ENCODE data around the gene KIR3DL1. TPM values are rescaled to one million over a fixed set of nuclear protein-coding genes. Genes with fewer than 3 reads are reported as not detected.
"Not testable (repeated sequence)": the region's sequence is repeated elsewhere in the genome, so short reads cannot be mapped to it uniquely, and the experiment has no call there.

Gene KIR3DL1
- total RNA-seq, 6 experiments from 2014 or later = 0.12 TPM; not detected in 5

- TF ChIP-seq POLR2A (IDR thresholded peaks at IDR 0.05) (no peak), CTCF (IDR thresholded peaks at IDR 0.05) (no peak)
- ATAC-seq (no peak), DNase-seq (no peak)
- Histone ChIP-seq H3K4me1 (no peaks in the 10 kb centered on the region), H3K4me3 (no peak overlapping the region), H3K9me3 (no peaks in the 10 kb centered on the region), H3K27ac (no peak overlapping the region), H3K27me3 (no peaks in the 10 kb centered on the region), H3K36me3 (no peaks in the 10 kb centered on the region)
- intact Hi-C loops (cut with DNase I) = no loop called here
- 35% methylated on average over 2 of the region's 2 CpGs for WGBS (ENCODE audit: insufficient coverage, low coverage, low lambda C conversion rate, missing lambda C conversion rate)
These were observed 9.8 kb upstream of the KIR3DL1 start for GRCh38 chr19:54806516-54806838.

GRCh38 chr19:54814571-54814970 lies 1.7 kb upstream of the KIR3DL1 start:
- intact Hi-C loops (cut with DNase I); H3K36me3 ChIP-seq; ATAC-seq; DNase-seq; H3K4me3 ChIP-seq; H3K27me3 ChIP-seq; H3K9me3 ChIP-seq; H3K4me1 ChIP-seq; H3K27ac ChIP-seq: not testable (repeated sequence)
- WGBS (ENCODE audit: insufficient coverage, low coverage, low lambda C conversion rate, missing lambda C conversion rate) = 42% methylated on average over 3 of the region's 3 CpGs

GRCh38 chr19:54817670-54818536 lies 1.6 kb downstream of the KIR3DL1 start:
- Histone ChIP-seq H3K4me3 (no peak overlapping the region), H3K36me3 (no peaks in the 10 kb centered on the region), H3K9me3 (no peaks in the 10 kb centered on the region), H3K4me1 (no peaks in the 10 kb centered on the region), H3K27me3 (no peaks in the 10 kb centered on the region), H3K27ac (no peak overlapping the region)
- TF ChIP-seq POLR2A (IDR thresholded peaks at IDR 0.05) = no peak
- no peak for TF ChIP-seq CTCF (IDR thresholded peaks at IDR 0.05)
- 57% methylated on average over 8 of the region's 15 CpGs for WGBS (ENCODE audit: insufficient coverage, low coverage, low lambda C conversion rate, missing lambda C conversion rate)
- intact Hi-C loops (cut with DNase I) = no loop called here
- ATAC-seq (no peak), DNase-seq (no peak)

- ATAC-seq; H3K27me3 ChIP-seq; H3K4me1 ChIP-seq; intact Hi-C loops (cut with DNase I); H3K36me3 ChIP-seq; H3K4me3 ChIP-seq; DNase-seq; H3K27ac ChIP-seq; H3K9me3 ChIP-seq: not testable (repeated sequence)
- WGBS (ENCODE audit: insufficient coverage, low coverage, low lambda C conversion rate, missing lambda C conversion rate) = 39% methylated on average over 4 of the region's 4 CpGs
These were observed 8.1 kb downstream of the KIR3DL1 start for GRCh38 chr19:54824416-54824815.

GRCh38 chr19:54825326-54825725 lies 9.1 kb downstream of the KIR3DL1 start:
- DNase-seq; H3K4me3 ChIP-seq; H3K36me3 ChIP-seq; H3K4me1 ChIP-seq; ATAC-seq; H3K27me3 ChIP-seq; H3K9me3 ChIP-seq; intact Hi-C loops (cut with DNase I); H3K27ac ChIP-seq: not testable (repeated sequence)
- WGBS (ENCODE audit: insufficient coverage, low coverage, low lambda C conversion rate, missing lambda C conversion rate) = 17% methylated on average over 2 of the region's 7 CpGs

GRCh38 chr19:54828064-54828463 lies 11.8 kb downstream of the KIR3DL1 start:
- H3K27ac ChIP-seq; H3K9me3 ChIP-seq; H3K4me3 ChIP-seq; DNase-seq; intact Hi-C loops (cut with DNase I); ATAC-seq; H3K36me3 ChIP-seq; H3K4me1 ChIP-seq; H3K27me3 ChIP-seq: not testable (repeated sequence)
- WGBS (ENCODE audit: insufficient coverage, low coverage, low lambda C conversion rate, missing lambda C conversion rate) = 41% methylated on average over 8 of the region's 8 CpGs

- H3K27ac ChIP-seq; H3K4me3 ChIP-seq; H3K4me1 ChIP-seq; ATAC-seq; H3K36me3 ChIP-seq; intact Hi-C loops (cut with DNase I); H3K9me3 ChIP-seq; DNase-seq; H3K27me3 ChIP-seq: not testable (repeated sequence)
- 92% methylated on average over 10 of the region's 14 CpGs for WGBS (ENCODE audit: insufficient coverage, low coverage, low lambda C conversion rate, missing lambda C conversion rate)
These were observed 16.2 kb downstream of the KIR3DL1 start, which contains the start of gene KIR2DS4 for GRCh38 chr19:54832496-54832895. Gene KIR2DS4 (plus strand): TSS chr19:54832676.

- intact Hi-C loops (cut with DNase I); H3K4me1 ChIP-seq; H3K36me3 ChIP-seq; DNase-seq; H3K9me3 ChIP-seq; H3K27ac ChIP-seq; H3K27me3 ChIP-seq; H3K4me3 ChIP-seq: not testable (repeated sequence)
- ATAC-seq = peak in 1 of 4 donors; percentile 27
- 25% methylated on average over 2 of the region's 5 CpGs for WGBS (ENCODE audit: insufficient coverage, low coverage, low lambda C conversion rate, missing lambda C conversion rate)
These were observed 18.9 kb downstream of the KIR3DL1 start for GRCh38 chr19:54835126-54835525.

- intact Hi-C loops (cut with DNase I); ATAC-seq: not testable (repeated sequence)
These were observed 21.3 kb downstream of the KIR3DL1 start for GRCh38 chr19:54837522-54837921.

GRCh38 chr19:54843171-54843570 lies 26.9 kb downstream of the KIR3DL1 start:
- H3K4me3 ChIP-seq; H3K36me3 ChIP-seq; DNase-seq; intact Hi-C loops (cut with DNase I); H3K27ac ChIP-seq; H3K9me3 ChIP-seq; H3K4me1 ChIP-seq; ATAC-seq; H3K27me3 ChIP-seq: not testable (repeated sequence)
- WGBS (ENCODE audit: insufficient coverage, low coverage, low lambda C conversion rate, missing lambda C conversion rate) = 35% methylated on average over 4 of the region's 8 CpGs

More at GRCh38 chr19:54837522-54837921, 21.3 kb downstream of the KIR3DL1 start:
- DNase-seq, H3K4me3 ChIP-seq, H3K27ac ChIP-seq, H3K27me3 ChIP-seq, H3K36me3 ChIP-seq, H3K4me1 ChIP-seq, H3K9me3 ChIP-seq: not testable (repeated sequence)
- 22% methylated on average over 1 of the region's 2 CpGs for WGBS (ENCODE audit: insufficient coverage, low coverage, low lambda C conversion rate, missing lambda C conversion rate)

Data from right lobe of liver (tissue), 6 donors.